K562 (cell line): ENCODE measurements around the gene FBXO9. TPM values are rescaled to one million over a fixed set of nuclear protein-coding genes. Genes with fewer than 3 reads are reported as not detected.

Experiments used
- SIN3B ChIP-seq: fragments of 450-650 bp; IDR thresholded peaks from 2 replicates; pipeline ENCODE4 v1.6.1; 2017; ENCODE audit warnings: low read depth, mild to moderate bottlenecking, moderate library complexity
- TARDBP ChIP-seq: fragments of 450-650 bp; IDR thresholded peaks from 2 replicates; pipeline ENCODE4 v1.6.1; 2016
- ZNF57 ChIP-seq: fragments of 450-650 bp; formaldehyde crosslinking; IDR thresholded peaks from 2 replicates; pipeline ENCODE4 v1.4.0; 2020; ENCODE audit warnings: mild to moderate bottlenecking, moderate library complexity
- polyA plus RNA-seq, 8 experiments: library from polyadenylated mRNA; depleted of rRNA in 4 of 8; stranded (reverse) in 5 of 8; unstranded in 3 of 8; fragments of >200 nt; fragmentation: Nextera tagmentation in 2 of 8; fragmentation: Illumina TruSeq in 1 of 8; extraction: Ambion mirVana in 2 of 8; extraction: Trizol in 1 of 8; gene quantifications; 2 replicates each; pipeline versions ENCODE4 v1.2.1 to v1.2.3, GENCODE V29; 2011 to 2014; ENCODE audit warnings: inconsistent platforms in 1 of 8, missing spikeins in 1 of 8
- total RNA-seq, 7 experiments: library from RNA; depleted of rRNA in 6 of 7; stranded (reverse); fragments of >200 nt in 6 of 7; fragmentation: Illumina TruSeq in 2 of 7; extraction: Trizol in 2 of 7; gene quantifications; 2 replicates each; pipeline versions ENCODE4 v1.2.1 to v1.2.3, GENCODE V29; 2011 to 2021; ENCODE audit warnings: low replicate concordance in 1 of 7
- TF ChIP-seq, protein P1 (sequence below): fragments of 250-450 bp; sonication (Bioruptor Pico); IDR thresholded peaks from 2 replicates; pipeline ENCODE4 v1.8.0; 2021; ENCODE audit warnings: moderate library complexity, mild to moderate bottlenecking, inconsistent platforms
- TF ChIP-seq, protein P2 (sequence below): sonication (generic); formaldehyde crosslinking; IDR thresholded peaks from 2 replicates; pipeline ENCODE4 v1.8.1; 2023; ENCODE audit warnings: missing genetic modification reagents, mild to moderate bottlenecking, borderline replicate concordance
- TF ChIP-seq, protein P3 (sequence below): IDR thresholded peaks from 3 replicates; pipeline ENCODE4 v1.6.1; 2011; ENCODE audit warnings: borderline replicate concordance, mild to moderate bottlenecking, moderate library complexity; ENCODE audit not compliant: insufficient read length; ENCODE audit errors: extremely low read depth
- TF ChIP-seq, protein P4 (sequence below), 2 experiments: fragments of 250-450 bp in 1 of 2; fragments of 450-650 bp in 1 of 2; sonication (Bioruptor Pico) in 1 of 2; IDR thresholded peaks; 2 replicates each; pipeline versions ENCODE4 v1.6.1 to v1.8.0; 2016 to 2021; ENCODE audit warnings: mild to moderate bottlenecking in 2 of 2, moderate library complexity in 2 of 2, missing compliant biosample characterization in 1 of 2, missing genetic modification characterization in 1 of 2

FBXO9 gene
- total and polyA plus RNA-seq, 9 of the 15 experiments (the other 6 are each of a cell fraction or from before 2014, with no cell fraction given): 10.1 to 85.3 (median 51.4) TPM

DNA sequence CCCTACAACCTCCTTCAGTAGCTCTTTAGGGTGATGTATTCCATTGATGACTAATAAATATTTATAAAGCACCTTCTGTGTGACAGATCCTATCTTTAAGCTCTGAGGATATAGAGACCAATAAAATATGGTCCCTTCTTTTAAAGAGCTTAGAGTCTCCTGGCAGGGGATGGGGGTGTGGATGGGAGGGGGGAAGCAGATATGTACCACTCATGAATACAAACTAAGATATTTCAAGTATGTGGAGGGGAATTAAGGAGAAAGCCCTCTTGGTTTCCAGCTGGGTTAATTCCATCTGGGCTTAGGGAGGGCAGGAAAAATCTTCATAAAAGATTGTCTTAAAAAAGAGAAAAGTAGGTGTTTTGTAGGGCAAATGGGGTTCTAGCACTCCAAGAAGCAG lies 21.6 kb upstream of the FBXO9 start (continued):
- TF ChIP-seq, protein P1, sequence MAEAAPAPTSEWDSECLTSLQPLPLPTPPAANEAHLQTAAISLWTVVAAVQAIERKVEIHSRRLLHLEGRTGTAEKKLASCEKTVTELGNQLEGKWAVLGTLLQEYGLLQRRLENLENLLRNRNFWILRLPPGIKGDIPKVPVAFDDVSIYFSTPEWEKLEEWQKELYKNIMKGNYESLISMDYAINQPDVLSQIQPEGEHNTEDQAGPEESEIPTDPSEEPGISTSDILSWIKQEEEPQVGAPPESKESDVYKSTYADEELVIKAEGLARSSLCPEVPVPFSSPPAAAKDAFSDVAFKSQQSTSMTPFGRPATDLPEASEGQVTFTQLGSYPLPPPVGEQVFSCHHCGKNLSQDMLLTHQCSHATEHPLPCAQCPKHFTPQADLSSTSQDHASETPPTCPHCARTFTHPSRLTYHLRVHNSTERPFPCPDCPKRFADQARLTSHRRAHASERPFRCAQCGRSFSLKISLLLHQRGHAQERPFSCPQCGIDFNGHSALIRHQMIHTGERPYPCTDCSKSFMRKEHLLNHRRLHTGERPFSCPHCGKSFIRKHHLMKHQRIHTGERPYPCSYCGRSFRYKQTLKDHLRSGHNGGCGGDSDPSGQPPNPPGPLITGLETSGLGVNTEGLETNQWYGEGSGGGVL (CRISPR knock-in tag): no peak
- TF ChIP-seq TARDBP (no peak), ZNF57 (CRISPR knock-in tag) (no peak), SIN3B (no peak)
- TF ChIP-seq, protein P2, sequence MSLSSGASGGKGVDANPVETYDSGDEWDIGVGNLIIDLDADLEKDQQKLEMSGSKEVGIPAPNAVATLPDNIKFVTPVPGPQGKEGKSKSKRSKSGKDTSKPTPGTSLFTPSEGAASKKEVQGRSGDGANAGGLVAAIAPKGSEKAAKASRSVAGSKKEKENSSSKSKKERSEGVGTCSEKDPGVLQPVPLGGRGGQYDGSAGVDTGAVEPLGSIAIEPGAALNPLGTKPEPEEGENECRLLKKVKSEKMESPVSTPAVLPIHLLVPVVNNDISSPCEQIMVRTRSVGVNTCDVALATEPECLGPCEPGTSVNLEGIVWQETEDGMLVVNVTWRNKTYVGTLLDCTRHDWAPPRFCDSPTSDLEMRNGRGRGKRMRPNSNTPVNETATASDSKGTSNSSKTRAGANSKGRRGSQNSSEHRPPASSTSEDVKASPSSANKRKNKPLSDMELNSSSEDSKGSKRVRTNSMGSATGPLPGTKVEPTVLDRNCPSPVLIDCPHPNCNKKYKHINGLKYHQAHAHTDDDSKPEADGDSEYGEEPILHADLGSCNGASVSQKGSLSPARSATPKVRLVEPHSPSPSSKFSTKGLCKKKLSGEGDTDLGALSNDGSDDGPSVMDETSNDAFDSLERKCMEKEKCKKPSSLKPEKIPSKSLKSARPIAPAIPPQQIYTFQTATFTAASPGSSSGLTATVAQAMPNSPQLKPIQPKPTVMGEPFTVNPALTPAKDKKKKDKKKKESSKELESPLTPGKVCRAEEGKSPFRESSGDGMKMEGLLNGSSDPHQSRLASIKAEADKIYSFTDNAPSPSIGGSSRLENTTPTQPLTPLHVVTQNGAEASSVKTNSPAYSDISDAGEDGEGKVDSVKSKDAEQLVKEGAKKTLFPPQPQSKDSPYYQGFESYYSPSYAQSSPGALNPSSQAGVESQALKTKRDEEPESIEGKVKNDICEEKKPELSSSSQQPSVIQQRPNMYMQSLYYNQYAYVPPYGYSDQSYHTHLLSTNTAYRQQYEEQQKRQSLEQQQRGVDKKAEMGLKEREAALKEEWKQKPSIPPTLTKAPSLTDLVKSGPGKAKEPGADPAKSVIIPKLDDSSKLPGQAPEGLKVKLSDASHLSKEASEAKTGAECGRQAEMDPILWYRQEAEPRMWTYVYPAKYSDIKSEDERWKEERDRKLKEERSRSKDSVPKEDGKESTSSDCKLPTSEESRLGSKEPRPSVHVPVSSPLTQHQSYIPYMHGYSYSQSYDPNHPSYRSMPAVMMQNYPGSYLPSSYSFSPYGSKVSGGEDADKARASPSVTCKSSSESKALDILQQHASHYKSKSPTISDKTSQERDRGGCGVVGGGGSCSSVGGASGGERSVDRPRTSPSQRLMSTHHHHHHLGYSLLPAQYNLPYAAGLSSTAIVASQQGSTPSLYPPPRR: no peak
- TF ChIP-seq, protein P3, sequence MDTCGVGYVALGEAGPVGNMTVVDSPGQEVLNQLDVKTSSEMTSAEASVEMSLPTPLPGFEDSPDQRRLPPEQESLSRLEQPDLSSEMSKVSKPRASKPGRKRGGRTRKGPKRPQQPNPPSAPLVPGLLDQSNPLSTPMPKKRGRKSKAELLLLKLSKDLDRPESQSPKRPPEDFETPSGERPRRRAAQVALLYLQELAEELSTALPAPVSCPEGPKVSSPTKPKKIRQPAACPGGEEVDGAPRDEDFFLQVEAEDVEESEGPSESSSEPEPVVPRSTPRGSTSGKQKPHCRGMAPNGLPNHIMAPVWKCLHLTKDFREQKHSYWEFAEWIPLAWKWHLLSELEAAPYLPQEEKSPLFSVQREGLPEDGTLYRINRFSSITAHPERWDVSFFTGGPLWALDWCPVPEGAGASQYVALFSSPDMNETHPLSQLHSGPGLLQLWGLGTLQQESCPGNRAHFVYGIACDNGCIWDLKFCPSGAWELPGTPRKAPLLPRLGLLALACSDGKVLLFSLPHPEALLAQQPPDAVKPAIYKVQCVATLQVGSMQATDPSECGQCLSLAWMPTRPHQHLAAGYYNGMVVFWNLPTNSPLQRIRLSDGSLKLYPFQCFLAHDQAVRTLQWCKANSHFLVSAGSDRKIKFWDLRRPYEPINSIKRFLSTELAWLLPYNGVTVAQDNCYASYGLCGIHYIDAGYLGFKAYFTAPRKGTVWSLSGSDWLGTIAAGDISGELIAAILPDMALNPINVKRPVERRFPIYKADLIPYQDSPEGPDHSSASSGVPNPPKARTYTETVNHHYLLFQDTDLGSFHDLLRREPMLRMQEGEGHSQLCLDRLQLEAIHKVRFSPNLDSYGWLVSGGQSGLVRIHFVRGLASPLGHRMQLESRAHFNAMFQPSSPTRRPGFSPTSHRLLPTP: no peak
- TF ChIP-seq, protein P4, sequence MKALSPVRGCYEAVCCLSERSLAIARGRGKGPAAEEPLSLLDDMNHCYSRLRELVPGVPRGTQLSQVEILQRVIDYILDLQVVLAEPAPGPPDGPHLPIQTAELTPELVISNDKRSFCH (CRISPR knock-in tag; IDR thresholded peaks at IDR 0.05): no peak
- TF ChIP-seq, protein P4 (tag; IDR thresholded peaks at IDR 0.05): no peak
